Testis (tissue), 2 donors: ENCODE results near the gene PCDHGB6.
"Not testable (repeated sequence)": the region's sequence is repeated elsewhere in the genome, so short reads cannot be mapped to it uniquely, and the experiment has no call there.

Source experiments
- POLR2A ChIP-seq: fragments of 450-650 bp; IDR thresholded peaks from one replicate; pipeline ENCODE4 v1.6.1; 2017; ENCODE audit warnings: antibody characterized with exemption, mild to moderate bottlenecking, moderate library complexity
- TF ChIP-seq, protein P1 (sequence below), 3 experiments: fragments of 450-650 bp in 2 of 3; fragments of 200-600 bp in 1 of 3; sonication (generic) in 1 of 3; IDR thresholded peaks; one replicate each; pipeline ENCODE4 v1.5.1; 2016 to 2019; ENCODE audit warnings: antibody characterized with exemption in 3 of 3, mild to moderate bottlenecking in 2 of 3, moderate library complexity in 1 of 3

DNA sequence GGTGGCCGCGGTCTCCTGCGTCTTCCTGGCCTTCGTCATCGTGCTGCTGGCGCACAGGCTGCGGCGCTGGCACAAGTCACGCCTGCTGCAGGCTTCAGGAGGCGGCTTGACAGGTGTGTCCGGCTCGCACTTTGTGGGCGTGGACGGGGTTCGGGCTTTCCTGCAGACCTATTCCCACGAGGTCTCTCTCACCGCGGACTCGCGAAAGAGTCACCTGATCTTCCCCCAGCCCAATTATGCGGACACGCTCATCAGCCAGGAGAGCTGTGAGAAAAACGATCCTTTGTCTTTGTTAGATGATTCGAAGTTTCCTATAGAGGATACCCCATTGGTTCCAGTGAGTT is 7.4 kb downstream of the PCDHGB6 start:
- not testable (repeated sequence) for TF ChIP-seq POLR2A
- TF ChIP-seq, protein P1, sequence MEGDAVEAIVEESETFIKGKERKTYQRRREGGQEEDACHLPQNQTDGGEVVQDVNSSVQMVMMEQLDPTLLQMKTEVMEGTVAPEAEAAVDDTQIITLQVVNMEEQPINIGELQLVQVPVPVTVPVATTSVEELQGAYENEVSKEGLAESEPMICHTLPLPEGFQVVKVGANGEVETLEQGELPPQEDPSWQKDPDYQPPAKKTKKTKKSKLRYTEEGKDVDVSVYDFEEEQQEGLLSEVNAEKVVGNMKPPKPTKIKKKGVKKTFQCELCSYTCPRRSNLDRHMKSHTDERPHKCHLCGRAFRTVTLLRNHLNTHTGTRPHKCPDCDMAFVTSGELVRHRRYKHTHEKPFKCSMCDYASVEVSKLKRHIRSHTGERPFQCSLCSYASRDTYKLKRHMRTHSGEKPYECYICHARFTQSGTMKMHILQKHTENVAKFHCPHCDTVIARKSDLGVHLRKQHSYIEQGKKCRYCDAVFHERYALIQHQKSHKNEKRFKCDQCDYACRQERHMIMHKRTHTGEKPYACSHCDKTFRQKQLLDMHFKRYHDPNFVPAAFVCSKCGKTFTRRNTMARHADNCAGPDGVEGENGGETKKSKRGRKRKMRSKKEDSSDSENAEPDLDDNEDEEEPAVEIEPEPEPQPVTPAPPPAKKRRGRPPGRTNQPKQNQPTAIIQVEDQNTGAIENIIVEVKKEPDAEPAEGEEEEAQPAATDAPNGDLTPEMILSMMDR (IDR thresholded peaks at IDR 0.05), result not testable (repeated sequence)
